ENCODE data around the gene ZFPL1.

The ZFPL1 gene

DNA sequence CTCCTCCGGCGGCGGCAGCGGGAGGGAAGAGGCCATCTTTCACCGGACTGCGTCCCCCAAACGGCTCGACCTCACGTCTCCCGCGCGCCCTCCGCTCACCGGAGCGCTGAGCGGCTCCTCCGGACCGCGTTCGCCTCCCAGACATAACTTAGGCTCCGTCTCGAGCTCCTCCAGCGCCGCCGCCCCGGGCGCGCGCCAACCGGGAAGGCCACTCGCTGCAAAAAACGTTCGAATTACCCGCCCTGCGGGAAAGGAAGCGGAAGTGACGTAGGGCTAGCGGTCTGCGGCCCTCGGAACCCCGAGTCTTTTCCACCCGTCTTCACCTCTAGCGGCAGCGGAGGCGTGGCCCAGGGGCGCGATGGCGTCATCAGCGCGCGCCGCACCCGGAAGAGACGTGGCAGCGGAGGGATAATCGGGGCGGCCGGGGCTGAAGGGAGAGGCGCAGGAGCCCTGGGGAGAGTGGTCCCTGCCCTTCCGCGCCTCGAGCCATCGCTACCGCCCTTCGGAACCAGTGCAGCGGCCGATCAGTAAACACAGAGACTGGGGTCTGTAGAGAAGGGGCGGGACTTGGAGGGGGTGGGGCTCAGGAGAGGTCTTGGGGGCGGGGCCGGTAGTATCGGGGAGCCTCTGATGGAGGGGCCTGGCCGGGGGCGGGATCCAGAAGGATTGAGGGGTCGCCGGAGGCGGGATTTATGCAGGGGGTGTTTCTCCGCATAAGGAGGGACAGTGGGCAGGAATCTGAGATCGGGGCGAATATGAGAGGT, at the start of gene ZFPL1, which contains the start of gene CDCA5:
ZFPL1 (plus strand) TSS at position 389 of the 764 bp plus-strand sequence. CDS start 477 bp downstream, outside the sequence.
CDCA5 (minus strand) TSS at position 207 of the 764 bp plus-strand sequence; CDS start at position 145, 62 bp downstream.
- H3K27ac ChIP-seq = peak within 1 kb of the TSS; percentile 27 to 97 (median 93)
- peak within 1 kb of the TSS; percentile 58 to 98 (median 73) for H3K4me3 ChIP-seq

DNA sequence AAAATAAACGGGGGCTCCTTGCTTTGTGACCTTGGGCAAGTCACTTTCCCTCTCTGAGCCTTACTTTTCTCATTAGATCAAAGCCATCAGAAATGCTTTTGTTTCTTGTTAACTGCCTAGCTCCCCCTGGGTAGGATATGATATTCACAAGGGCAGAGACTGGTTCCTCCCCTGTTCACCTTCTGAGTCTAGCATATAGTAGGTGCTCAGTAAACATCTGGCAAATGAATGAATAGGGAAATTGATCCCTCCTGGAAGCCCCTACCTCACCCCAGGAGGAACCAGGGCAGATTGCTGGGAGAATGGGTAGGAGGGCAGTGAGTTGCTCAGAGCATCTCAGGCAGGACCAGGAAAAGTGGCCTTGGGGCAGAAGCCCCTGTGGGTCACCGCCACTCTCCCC, 49.6 kb upstream of the ZFPL1 start:
- Histone ChIP-seq H3K4me3 (no peak overlapping the region), H3K27ac (no peak overlapping the region)

DNA sequence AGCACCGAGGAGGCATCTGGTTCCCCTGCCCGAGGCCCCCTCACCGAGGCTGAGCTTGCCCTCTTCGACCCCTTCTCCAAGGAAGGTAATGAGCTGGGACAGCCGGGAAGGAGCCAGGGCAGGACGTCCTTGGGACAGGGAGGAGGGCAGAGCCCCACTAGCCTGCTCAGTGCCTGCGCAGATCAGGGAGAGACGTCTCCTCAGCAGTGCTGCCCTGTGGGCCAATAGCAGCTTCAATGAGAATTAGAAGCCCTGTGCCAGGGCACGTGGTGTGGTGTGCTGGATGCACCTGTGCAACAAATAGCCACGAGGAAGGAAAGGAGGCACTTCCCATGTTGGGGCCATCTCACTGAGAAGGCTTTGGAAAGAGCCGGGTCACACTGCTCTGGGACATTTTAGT, 48.4 kb upstream of the ZFPL1 start:
- no peak overlapping the region for H3K27ac ChIP-seq
- no peak overlapping the region for H3K4me3 ChIP-seq

DNA sequence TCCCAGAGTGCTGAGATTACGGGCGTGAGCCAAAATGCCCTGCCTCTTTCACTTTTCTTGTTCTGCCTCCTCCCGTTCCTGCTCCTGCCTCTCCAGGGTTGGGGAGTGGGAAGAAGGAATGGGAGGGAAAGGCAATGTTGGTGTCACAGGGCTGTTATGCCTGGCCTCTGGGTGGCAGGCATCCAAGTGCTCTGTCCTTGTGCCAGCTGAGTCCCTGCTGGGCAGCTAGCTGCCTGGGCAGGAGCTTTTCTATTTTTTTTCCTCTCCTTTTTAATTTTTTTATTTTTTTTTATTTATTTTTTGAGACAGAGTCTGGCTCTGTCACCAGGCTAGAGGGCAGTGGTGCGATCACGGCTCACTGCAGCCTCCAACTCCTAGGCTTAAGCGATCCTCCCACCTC, 47.1 kb upstream of the ZFPL1 start:
- H3K4me3 ChIP-seq = no peak overlapping the region
- H3K27ac ChIP-seq = no peak overlapping the region

DNA sequence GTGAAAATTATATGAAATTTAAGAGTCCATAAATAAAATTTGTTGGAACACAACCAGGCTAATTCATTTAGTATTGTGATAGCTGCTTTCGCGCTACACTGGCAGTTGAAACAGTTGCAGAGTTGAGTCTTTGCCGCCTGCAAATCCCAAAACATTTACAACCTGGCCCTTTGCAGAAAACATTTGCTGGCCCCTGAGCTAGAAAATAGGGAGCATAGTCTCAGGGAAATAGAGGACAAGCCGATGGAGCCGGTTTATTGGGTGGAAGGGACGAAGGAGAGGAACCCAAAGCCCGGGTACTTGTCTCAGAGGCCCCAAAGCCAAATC, 43.5 kb upstream of the ZFPL1 start:
- H3K27ac ChIP-seq = peak overlapping the region in 20 of 21 experiments; percentile 72 to 97 (median 86)
- H3K4me3 ChIP-seq = peak overlapping the region; percentile 58 to 91 (median 80)

DNA sequence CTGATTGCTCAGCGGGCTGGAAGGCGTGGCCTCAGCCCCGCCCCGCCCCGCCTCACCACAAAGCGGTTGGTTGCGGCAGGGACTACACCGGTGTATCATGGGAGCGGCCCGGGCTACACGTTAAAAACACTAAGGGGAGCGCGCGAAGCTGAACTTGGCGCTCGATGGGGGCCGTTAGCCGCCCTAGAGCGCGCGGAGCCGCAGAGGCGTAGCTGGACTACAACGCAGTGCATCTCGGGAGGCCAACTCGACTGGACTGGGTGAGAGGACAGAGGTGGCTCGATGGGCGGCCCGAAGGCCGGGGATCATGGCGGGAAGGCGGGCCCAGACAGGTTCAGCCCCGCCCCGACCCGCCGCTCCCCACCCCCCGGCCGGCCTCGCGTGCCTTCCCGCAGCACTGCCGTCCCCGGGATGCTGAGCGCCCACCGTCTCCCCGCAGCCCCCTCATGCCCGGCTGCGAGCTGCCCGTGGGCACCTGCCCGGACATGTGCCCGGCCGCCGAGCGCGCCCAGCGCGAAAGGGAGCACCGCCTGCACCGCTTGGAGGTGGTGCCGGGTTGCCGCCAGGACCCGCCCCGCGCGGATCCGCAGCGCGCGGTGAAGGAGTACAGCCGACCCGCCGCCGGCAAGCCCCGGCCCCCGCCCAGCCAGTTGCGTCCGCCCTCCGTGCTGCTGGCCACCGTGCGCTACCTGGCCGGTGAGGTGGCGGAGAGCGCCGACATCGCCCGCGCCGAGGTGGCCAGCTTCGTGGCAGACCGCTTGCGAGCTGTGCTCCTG, 43.0 kb upstream of the ZFPL1 start, which contains the start of gene SAC3D1:
SAC3D1 (plus strand) TSS at position 364 of the 776 bp plus-strand sequence; CDS start at position 447, 83 bp downstream.
- H3K27ac ChIP-seq = peak within 1 kb of the TSS in 20 of 21 experiments; percentile 72 to 97 (median 86)
- peak within 1 kb of the TSS; percentile 58 to 91 (median 80) for H3K4me3 ChIP-seq

DNA sequence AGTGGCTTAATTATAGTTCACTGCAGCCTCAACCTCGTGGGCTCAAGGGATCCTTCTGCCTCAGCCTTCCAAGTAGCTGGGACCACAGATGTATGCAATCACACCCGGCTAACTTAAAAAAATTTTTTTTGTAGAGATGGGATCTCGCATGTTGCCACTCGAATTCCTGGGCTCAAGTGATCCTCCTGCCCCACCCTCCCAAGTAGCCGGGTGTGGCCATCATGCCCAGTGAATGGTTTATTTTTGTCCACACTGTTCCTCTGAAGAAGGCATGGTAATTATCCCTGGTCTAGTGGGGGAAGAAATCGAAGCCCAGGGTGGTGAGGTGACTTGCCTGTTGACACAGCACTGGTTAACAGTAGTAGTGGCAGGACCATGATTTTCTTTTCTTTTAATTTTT, 41.1 kb upstream of the ZFPL1 start:
- no peak overlapping the region for H3K4me3 ChIP-seq
- H3K27ac ChIP-seq = no peak overlapping the region

DNA sequence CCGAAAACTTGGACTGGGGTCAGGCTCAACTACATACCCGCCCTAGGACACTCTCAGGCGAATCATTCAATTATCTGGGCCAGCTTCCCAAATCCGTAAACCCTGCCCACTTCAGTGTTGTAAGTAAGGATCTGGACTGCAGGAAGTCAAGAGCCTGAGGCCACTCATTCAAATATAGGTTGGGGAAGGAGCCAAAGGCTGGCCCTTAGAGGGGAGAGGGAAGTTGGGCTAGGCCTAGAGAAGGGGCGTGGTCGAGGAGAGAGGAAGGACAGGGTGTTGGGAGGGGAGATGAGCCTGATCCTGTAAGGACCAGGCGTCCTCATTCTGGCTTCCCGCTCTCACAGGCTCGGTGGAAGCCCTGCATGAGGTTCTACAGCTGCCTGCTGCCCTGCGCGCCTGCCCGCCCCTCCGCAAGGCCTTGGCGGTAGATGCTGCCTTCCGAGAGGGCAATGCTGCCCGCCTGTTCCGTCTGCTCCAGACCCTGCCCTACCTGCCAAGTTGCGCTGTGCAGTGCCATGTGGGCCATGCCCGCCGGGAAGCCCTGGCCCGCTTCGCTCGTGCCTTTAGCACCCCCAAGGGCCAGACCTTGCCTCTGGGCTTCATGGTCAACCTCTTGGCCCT, 40.0 kb upstream of the ZFPL1 start:
- Histone ChIP-seq H3K4me3 (no peak overlapping the region), H3K27ac (peak overlapping the region in 1 of 21 experiments; percentile 7)

DNA sequence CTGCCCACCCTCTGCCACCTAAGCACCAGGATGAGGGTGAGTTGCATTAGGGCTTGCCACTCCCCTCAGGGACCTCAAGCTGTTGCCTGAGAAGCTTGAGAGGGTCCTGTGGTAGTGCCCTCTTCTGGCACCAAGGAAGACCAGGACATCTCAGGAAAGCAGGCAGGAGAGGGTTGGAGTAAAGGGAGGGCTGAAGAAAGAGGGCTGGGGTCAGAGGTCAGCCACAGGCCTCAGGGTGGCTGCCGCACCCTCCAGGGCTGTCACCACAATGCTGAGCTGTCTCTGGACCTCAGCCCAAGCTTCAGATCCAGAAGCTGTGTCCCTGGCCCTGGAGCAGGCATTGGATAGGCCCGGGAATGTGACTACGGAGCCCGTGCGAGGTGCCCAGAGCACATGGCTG, 39.0 kb upstream of the ZFPL1 start:
- Histone ChIP-seq H3K4me3 (no peak overlapping the region), H3K27ac (no peak overlapping the region)

DNA sequence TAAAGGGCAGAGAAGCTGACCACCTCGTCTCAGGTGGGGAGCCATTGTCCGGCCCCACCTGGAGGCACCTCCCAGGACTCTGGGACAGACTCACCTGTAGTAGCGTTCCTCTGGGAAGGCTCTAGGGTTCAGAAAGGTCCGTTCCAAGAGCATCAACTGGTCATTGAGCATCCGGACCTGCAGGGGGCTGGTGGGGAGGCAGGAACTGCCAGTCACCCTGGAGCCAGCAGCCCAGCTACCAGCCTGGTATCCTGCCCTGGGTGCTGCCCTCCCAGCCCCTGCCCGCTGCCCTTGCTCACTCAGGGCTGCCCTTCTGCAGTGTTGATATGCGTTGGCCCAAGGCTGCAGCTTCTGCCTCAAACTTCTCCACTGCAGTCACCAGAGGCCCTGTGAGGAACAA, 38.3 kb upstream of the ZFPL1 start:
- no peak overlapping the region for H3K27ac ChIP-seq
- no peak overlapping the region for H3K4me3 ChIP-seq

DNA sequence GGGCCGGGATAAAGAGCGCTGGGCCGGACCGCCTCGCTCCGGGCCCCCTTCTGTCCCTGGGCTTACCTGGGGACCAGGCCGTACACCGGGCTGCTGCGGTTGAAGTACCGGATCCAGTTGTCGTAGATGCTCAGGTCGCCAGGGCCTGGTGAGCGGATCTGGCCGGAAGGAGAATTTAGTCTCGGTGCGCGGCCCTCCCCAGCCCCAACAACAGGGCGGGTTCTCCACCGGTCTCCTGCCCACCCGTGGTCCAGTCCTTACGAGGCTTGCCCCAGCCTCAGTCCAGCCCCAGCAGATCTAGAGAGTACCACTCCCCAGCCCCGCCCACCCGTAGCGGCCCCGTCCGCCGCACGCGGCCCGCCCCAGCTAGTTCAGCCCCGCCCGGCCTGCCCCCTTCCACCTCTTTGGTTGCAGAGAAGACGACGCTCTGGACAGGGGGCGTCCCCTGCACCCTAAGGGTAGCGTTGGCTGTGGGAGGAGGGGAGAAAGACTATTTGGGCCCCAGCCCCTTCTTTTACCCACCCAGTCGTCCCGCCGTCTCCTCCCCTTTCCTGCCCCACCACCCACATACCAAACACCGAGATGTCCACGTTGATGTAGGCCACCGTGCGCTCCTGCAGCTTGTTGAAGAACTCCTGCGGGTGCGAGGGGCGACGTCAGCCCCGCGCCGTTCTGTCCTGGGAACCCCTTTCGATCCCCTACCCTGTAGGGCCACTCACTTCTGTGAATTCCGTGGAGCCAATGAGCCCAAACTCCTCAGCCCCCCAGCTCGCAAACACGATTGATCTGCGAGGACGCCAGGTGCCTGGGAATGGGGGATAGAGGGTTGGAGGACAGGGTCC, 36.2 kb upstream of the ZFPL1 start:
- Histone ChIP-seq H3K27ac (peak overlapping the region in 16 of 21 experiments; percentile 3 to 73 (median 46)), H3K4me3 (peak overlapping the region; percentile 24 to 49 (median 39))

DNA sequence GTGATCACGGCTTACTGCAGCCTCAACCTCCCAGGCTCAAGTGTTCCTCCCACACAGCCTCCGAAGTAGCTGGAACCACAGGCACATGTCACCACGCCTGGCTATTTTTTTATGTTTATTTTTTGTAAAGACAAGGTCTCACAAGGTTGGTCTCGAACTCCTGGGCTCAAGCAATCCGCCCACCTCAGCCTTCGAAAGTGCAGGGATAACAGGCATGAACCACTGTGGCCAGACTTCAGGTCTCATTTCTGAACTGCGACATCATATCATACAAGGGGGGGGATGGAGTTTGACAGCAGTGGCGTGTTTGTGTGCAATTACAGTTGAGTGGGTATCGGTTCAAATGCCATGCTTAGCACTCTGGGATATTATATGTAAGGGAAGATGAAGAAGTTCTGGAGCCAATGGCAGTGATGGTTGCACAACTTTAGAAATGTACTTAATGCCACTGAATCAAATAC, 32.6 kb upstream of the ZFPL1 start:
- no peak overlapping the region for H3K27ac ChIP-seq
- H3K4me3 ChIP-seq = no peak overlapping the region

DNA sequence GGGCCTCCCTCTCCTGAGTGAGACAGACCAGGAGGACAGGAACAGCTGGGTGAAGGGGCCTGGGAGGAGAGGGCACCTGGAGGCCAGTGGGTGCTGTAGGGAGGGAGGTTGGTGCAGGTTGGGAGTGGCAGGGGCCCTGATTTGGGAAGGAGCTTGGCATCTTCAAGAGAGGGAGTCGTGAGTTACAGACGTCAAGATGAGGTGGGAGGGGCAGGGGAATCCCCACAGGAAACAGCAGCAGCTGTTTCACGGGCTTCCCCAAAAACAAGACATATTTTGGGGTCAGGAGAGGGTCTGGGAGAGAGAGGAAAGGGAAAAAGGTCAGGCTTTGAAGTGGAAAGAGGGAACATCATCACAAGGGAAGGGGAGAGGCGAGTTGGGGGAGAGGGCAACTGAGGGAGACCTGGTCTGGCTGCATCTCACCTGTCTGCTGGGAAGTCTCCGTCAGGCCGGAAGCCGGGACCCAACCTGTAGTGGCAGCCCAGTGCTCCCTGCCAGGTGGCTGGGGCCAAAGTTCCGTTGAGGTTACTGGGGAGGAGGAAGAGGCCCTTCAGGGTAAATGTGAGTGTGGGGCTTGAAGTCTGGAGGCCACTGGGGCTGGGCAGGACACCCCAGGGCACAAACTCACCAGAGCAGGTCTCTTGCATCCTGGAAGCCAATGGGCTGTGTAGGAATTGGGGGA, 30.1 kb upstream of the ZFPL1 start:
- Histone ChIP-seq H3K27ac (no peak overlapping the region), H3K4me3 (no peak overlapping the region)

DNA sequence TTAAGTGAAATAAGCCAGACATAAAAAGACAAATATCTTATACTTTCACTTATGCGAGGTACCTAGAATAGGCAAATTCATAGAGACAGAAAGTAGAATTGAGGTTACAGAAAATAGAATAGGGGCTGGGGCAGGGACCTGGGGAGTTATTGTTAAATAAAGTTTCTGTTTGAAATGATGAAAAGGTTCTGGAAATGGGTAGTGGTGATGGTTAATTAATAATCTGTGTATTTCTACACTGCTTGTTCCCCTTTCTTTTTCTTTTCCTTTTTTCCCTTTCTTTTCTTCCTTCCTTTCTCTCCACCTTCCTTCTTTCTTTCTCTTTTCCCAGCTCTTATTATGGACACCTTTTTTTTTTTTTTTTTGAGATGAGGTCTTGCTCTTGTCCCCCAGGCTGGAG, 28.5 kb upstream of the ZFPL1 start:
- Histone ChIP-seq H3K27ac (no peak overlapping the region), H3K4me3 (no peak overlapping the region)

DNA sequence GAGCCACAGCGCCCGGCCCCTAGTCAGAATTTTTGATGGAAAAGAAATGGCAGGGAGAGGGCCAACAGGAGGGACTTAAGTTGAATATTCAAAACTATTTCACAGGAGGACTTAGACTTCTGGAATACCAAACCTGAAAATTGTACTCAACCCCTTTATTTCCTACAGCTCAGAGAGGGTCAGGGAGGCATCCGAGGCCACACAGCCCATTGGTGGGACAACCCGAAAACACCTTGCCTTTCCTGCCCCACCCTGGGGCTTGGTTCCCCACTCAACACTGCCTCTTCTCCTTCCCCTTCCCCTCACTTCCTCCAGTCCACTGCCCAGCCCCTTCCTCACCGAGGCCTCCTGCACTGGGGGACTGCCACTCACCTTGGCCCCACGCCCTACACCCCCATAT, 27.0 kb upstream of the ZFPL1 start:
- Histone ChIP-seq H3K27ac (no peak overlapping the region), H3K4me3 (no peak overlapping the region)

DNA sequence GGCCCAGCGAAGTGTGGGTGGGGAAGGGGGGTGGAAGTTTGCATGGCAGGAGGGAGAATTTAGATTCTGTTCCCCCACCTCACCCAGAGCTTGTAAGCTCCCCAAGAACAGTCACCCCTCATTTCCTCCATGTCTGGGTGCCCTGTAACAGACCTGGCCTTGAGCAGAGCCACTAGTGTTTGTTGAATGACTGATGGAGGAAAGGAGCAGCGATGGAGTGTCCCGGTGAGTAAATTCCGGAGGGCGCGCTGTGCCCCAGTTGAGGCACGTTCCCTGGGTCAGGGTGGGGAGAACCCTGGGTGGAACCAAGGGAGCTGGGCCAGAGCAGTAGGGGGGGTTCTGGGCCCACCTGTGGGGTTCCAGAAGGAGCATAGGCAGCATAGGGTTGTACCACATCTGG, 26.5 kb upstream of the ZFPL1 start:
- no peak overlapping the region for H3K4me3 ChIP-seq
- no peak overlapping the region for H3K27ac ChIP-seq

DNA sequence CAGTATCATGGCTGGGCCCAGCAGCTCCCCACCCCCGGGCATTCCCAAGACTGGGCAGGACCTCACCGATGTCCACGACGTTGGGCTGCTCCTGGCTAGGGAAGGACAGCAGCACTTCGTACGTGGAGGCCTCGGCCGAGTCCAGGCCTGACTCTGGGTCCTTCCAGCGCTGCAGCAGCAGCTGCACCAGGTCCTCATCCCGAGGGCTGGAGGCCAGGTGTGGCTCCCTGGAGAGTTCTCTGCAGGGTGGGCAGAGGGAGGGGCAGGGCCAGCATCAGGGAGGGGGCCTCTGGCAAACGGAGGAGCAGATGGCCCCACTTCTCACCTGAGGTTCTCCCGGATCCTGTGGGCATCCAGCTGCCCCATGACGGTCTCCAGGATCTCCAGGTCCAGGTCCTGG, 26.0 kb upstream of the ZFPL1 start:
- no peak overlapping the region for H3K4me3 ChIP-seq
- no peak overlapping the region for H3K27ac ChIP-seq

DNA sequence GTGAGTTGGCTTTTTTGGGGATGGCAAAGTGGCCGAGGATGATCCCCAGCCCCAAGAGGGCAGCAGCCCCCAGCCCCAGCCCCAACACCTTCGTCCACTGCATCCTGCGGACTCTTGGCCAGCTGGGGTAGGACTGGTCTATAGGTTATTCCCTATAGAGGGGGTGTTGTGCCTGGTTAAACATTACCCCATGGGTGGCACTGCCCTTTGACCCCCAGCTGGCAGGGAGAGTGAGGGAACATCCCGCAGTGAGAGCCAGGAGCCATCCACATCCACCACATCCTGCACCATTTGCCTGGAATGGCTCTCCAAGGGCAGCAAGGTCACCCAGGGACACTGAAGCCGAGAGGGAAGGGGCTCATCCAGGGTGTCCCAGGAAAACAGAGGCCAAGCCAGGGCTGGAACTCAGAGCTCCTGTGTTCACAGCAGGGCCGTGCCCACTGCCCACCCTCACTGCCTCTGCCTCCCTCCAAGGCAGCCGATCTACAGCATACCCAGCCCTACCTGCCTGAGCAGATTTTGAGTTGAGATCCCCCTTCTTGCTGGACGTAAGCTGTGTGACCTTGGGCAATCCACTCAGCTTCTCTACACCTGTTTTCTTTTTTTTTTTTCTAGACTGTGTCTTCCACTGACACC, 25.5 kb upstream of the ZFPL1 start, which contains the start of gene NAALADL1:
NAALADL1 (minus strand) TSS at position 135 of the 636 bp plus-strand sequence; CDS start at position 103, 32 bp downstream.
- no peak within 1 kb of the TSS for H3K4me3 ChIP-seq
- H3K27ac ChIP-seq = no peak within 1 kb of the TSS

All from skin epidermis (tissue), 12 donors.